Adrenal gland (tissue), 12 donors: ENCODE data around the gene SPON2. TPM values are rescaled to one million over a fixed set of nuclear protein-coding genes. Genes with fewer than 3 reads are reported as not detected.
A peak's percentile ranks its signal among the peaks of the same experiment; 100 is the strongest.

Experiments used
- DNase-seq, 7 donors: peaks; one replicate each; pipeline ENCODE4 v3.0.0-alpha.2; 2019 to 2020
- H3K27ac ChIP-seq, 5 donors: fragments of 200-600 bp; sonication (generic) in 4 of 5; 1 replicate in 3 of 5; 2 replicates in 2 of 5; pipeline versions ENCODE4 v1.5.1 to v1.8.0; 2016 to 2020; ENCODE audit warnings: mild to moderate bottlenecking in 1 of 5
- H3K27me3 ChIP-seq: fragments of 200-600 bp; 2 replicates; pipeline ENCODE4 v1.8.0; 2021
- H3K36me3 ChIP-seq, 2 donors: fragments of 200-600 bp; replicated peaks in 1 of 2; 1 replicate in 1 of 2; 2 replicates in 1 of 2; pipeline versions ENCODE4 v1.5.1 to v1.8.0; 2018 to 2022
- H3K4me1 ChIP-seq, 2 donors: fragments of 200-600 bp; replicated peaks in 1 of 2; 1 replicate in 1 of 2; 2 replicates in 1 of 2; pipeline versions ENCODE4 v1.5.1 to v1.8.0; 2018 to 2021
- H3K4me3 ChIP-seq, 4 donors: fragments of 200-600 bp; sonication (generic) in 3 of 4; one replicate each; pipeline ENCODE4 v1.5.1; 2016 to 2018
- H3K9me3 ChIP-seq, 3 donors: fragments of 200-600 bp; sonication (generic) in 1 of 3; replicated peaks in 1 of 3; 1 replicate in 2 of 3; 2 replicates in 1 of 3; pipeline versions ENCODE4 v1.5.1 to v1.8.0; 2016 to 2021
- CTCF ChIP-seq, 6 experiments: fragments of 450-650 bp in 4 of 6; fragments of 200-600 bp in 2 of 6; sonication (generic) in 1 of 6; IDR thresholded peaks; 1 replicate in 5 of 6; 2 replicates in 1 of 6; pipeline versions ENCODE4 v1.5.1 to v1.8.0; 2016 to 2021; ENCODE audit warnings: antibody characterized with exemption in 6 of 6, mild to moderate bottlenecking in 2 of 6, moderate library complexity in 1 of 6
- POLR2A ChIP-seq, 2 donors: fragments of 450-650 bp; IDR thresholded peaks; one replicate each; pipeline ENCODE4 v1.6.1; 2017; ENCODE audit warnings: antibody characterized with exemption in 2 of 2, mild to moderate bottlenecking in 2 of 2, moderate library complexity in 1 of 2
- WGBS, 4 donors: extraction: QIAGEN DNeasy Blood & Tissue Kit in 2 of 4; methylation state at CpG; one replicate each; pipeline versions ENCODE4 v1.1.5 to v1.1.7; 2013 to 2017; 5-methylcytosine and 5-hydroxymethylcytosine counted together
- intact Hi-C, 2 donors: fragments of 100-400 bp; cut with DNase I; formaldehyde crosslinking; loops; one replicate each; pipeline versions ENCODE4 v1.14.1 to v1.15.0; 2022 to 2023
- polyA plus RNA-seq, 3 donors: library from polyadenylated mRNA; stranded (reverse); fragments of 200-250 nt in 2 of 3; fragments of 350-450 nt in 1 of 3; fragmentation: Illumina TruSeq in 1 of 3; extraction: RNeasy Lipid Tissue Mini Kit (QIAGEN cat#74804) in 1 of 3; gene quantifications; one replicate each; pipeline ENCODE4 v1.2.3, GENCODE V29; 2013 to 2014
- total RNA-seq, 9 donors: library from RNA; depleted of rRNA in 4 of 9; stranded (reverse); fragments of >200 nt in 4 of 9; fragments of 120-200 nt in 1 of 9; fragmentation: NEBNext Ultra II Directional in 1 of 9; extraction: Animal tissue kit (Norgen Biotek cat#: 25700) in 1 of 9; gene quantifications; one replicate each; pipeline versions ENCODE4 v1.1.0 to v1.2.4, GENCODE V29; 2013 to 2023
- donor health status: healthy with polysubstance abuse.
- donor health status: Bipolar disorder and iron deficiency.
- donor health status: DM: yes; HTN: yes; CAD: no.
- donor health status: DM: no; HTN: no; CAD: no.
- donor health status: DM: no; HTN: no; CAD: no.
- donor health status: DM: yes; HTN: yes; CAD: no.

Gene SPON2
- total and polyA plus RNA-seq, 12 donors, result 4.1 to 206 (median 73.3) TPM

GRCh38 chr4:1205586-1206298, 33.4 kb upstream of the SPON2 start:
- H3K4me1 ChIP-seq, result peaks cover 0 to 48% of the 10 kb centered on the region in 2 donors
- no peaks in the 10 kb centered on the region for H3K27me3 ChIP-seq
- TF ChIP-seq CTCF (IDR thresholded peaks at IDR 0.05) (no peak), POLR2A (IDR thresholded peaks at IDR 0.05) (no peak)
- DNase-seq, result peak in 4 of 7 donors; percentile 1 to 42 (median 16)
- intact Hi-C loops, result no loop called here
- H3K36me3 ChIP-seq, result no peaks in the 10 kb centered on the region
- no peaks in the 10 kb centered on the region for H3K9me3 ChIP-seq
- H3K27ac ChIP-seq, result no peak overlapping the region
- H3K4me3 ChIP-seq, result no peak overlapping the region
- WGBS, 4 donors, result 80 to 90% (median 87%) methylated on average over 2 to 17 of the region's 17 CpGs

GRCh38 chr4:1204828-1205585, 32.6 kb upstream of the SPON2 start:
- Histone ChIP-seq H3K27ac (no peak overlapping the region), H3K4me1 (peaks cover 0 to 45% of the 10 kb centered on the region in 2 donors)

GRCh38 chr4:1204286-1204827, 32.0 kb upstream of the SPON2 start:
- TF ChIP-seq POLR2A (IDR thresholded peaks at IDR 0.05) (no peak), CTCF (IDR thresholded peaks at IDR 0.05) (no peak)
- Histone ChIP-seq H3K27ac (no peak overlapping the region), H3K4me3 (no peak overlapping the region), H3K4me1 (peaks cover 0 to 43% of the 10 kb centered on the region in 2 donors), H3K36me3 (no peaks in the 10 kb centered on the region), H3K9me3 (no peaks in the 10 kb centered on the region), H3K27me3 (no peaks in the 10 kb centered on the region)
- DNase-seq, result peak in 2 of 7 donors; percentile 1 to 44
- WGBS, 4 donors, result 88 to 93% (median 92%) methylated on average over 20 to 21 of the region's 21 CpGs
- intact Hi-C loops, result no loop called here

More at GRCh38 chr4:1204828-1205585, 32.6 kb upstream of the SPON2 start:
- H3K36me3 ChIP-seq, result no peaks in the 10 kb centered on the region
- intact Hi-C loops, result no loop called here
- H3K27me3 ChIP-seq, result no peaks in the 10 kb centered on the region
- DNase-seq, result peak in 5 of 7 donors; percentile 13 to 72 (median 30)
- H3K9me3 ChIP-seq, result no peaks in the 10 kb centered on the region
- TF ChIP-seq POLR2A (IDR thresholded peaks at IDR 0.05) (no peak), CTCF (IDR thresholded peaks at IDR 0.05) (no peak)
- 68 to 84% (median 77%) methylated on average over 13 to 25 of the region's 25 CpGs for WGBS, 4 donors
- no peak overlapping the region for H3K4me3 ChIP-seq

- DNase-seq, result peak in 1 of 7 donors; percentile 9
These were observed 30.7 kb upstream of the SPON2 start for GRCh38 chr4:1203026-1203616.

More at GRCh38 chr4:1203026-1203616, 30.7 kb upstream of the SPON2 start:
- TF ChIP-seq POLR2A (IDR thresholded peaks at IDR 0.05) (no peak), CTCF (IDR thresholded peaks at IDR 0.05) (no peak)
- H3K27ac ChIP-seq, result peak overlapping the region in 2 of 5 donors; percentile 67 to 91
- intact Hi-C loops, result no loop called here
- H3K27me3 ChIP-seq, result no peaks in the 10 kb centered on the region
- no peak overlapping the region for H3K4me3 ChIP-seq
- H3K9me3 ChIP-seq, result no peaks in the 10 kb centered on the region
- H3K36me3 ChIP-seq, result no peaks in the 10 kb centered on the region
- H3K4me1 ChIP-seq, result peaks cover 0 to 30% of the 10 kb centered on the region in 2 donors
- 88 to 95% (median 93%) methylated on average over 7 to 13 of the region's 13 CpGs for WGBS, 4 donors
